HepG2 (cell line): ENCODE results near the gene ARHGAP30. TPM values are rescaled to one million over a fixed set of nuclear protein-coding genes. Genes with fewer than 3 reads are reported as not detected.

Source experiments
- CHD4 ChIP-seq: fragments of 200-600 bp; sonication (generic); IDR thresholded peaks from 2 replicates; pipeline ENCODE4 v1.7.0; 2017; ENCODE audit warnings: mild to moderate bottlenecking, low read length, borderline replicate concordance
- KLF12 ChIP-seq: sonication (generic); formaldehyde crosslinking; IDR thresholded peaks from 2 replicates; pipeline ENCODE4 v1.4.0; 2020; ENCODE audit warnings: missing genetic modification reagents, borderline replicate concordance
- MYC ChIP-seq: sonication (generic); formaldehyde crosslinking; IDR thresholded peaks from 2 replicates; pipeline ENCODE4 v1.9.0; 2021; ENCODE audit warnings: missing genetic modification reagents, borderline replicate concordance
- NAIF1 ChIP-seq: sonication (generic); formaldehyde crosslinking; IDR thresholded peaks from 2 replicates; pipeline ENCODE4 v1.5.0; 2020; ENCODE audit warnings: mild to moderate bottlenecking, missing genetic modification reagents, borderline replicate concordance
- RXRA ChIP-seq: sonication (generic); formaldehyde crosslinking; IDR thresholded peaks from 2 replicates; pipeline ENCODE4 v1.5.1; 2020; ENCODE audit warnings: missing genetic modification reagents
- SETDB1 ChIP-seq: sonication (generic); formaldehyde crosslinking; IDR thresholded peaks from 2 replicates; pipeline ENCODE4 v1.5.1; 2020; ENCODE audit warnings: missing genetic modification reagents, mild to moderate bottlenecking, borderline replicate concordance
- ZNF225 ChIP-seq: sonication (generic); formaldehyde crosslinking; IDR thresholded peaks from 2 replicates; pipeline ENCODE4 v1.4.0; 2020; ENCODE audit warnings: mild to moderate bottlenecking, missing genetic modification reagents
- ZNF3 ChIP-seq: IDR thresholded peaks from 2 replicates; pipeline ENCODE4 v1.7.0; 2017; ENCODE audit warnings: inconsistent platforms
- polyA plus RNA-seq, 8 experiments: library from polyadenylated mRNA; depleted of rRNA in 3 of 8; stranded (reverse) in 7 of 8; unstranded in 1 of 8; fragments of >200 nt; fragmentation: Illumina TruSeq in 4 of 8; extraction: Trizol in 4 of 8; gene quantifications; 2 replicates each; pipeline versions ENCODE4 v1.2.1 to v1.2.3, GENCODE V29; 2011 to 2016; ENCODE audit warnings: low read depth in 4 of 8, missing spikeins in 1 of 8, mixed read lengths in 1 of 8; ENCODE audit not compliant: insufficient read depth in 1 of 8
- total RNA-seq, 5 experiments: library from RNA; depleted of rRNA; stranded (reverse); fragments of >200 nt; fragmentation: Illumina TruSeq; extraction: Trizol; gene quantifications; 2 replicates each; pipeline ENCODE4 v1.2.3, GENCODE V29; 2016; ENCODE audit warnings: low read depth in 1 of 5
- TF ChIP-seq, protein P1 (sequence below): sonication (generic); formaldehyde crosslinking; IDR thresholded peaks from 2 replicates; pipeline ENCODE4 v1.5.1; 2020; ENCODE audit warnings: missing genetic modification reagents, mild to moderate bottlenecking, borderline replicate concordance
- TF ChIP-seq, protein P2 (sequence below): sonication (generic); IDR thresholded peaks from 2 replicates; pipeline ENCODE4 v1.6.1; 2016; ENCODE audit warnings: low read depth, borderline replicate concordance
- TF ChIP-seq, protein P3 (sequence below): sonication (generic); formaldehyde crosslinking; IDR thresholded peaks from 2 replicates; pipeline ENCODE4 v1.4.0; 2020; ENCODE audit warnings: missing genetic modification reagents
- TF ChIP-seq, protein P4 (sequence below): sonication (generic); formaldehyde crosslinking; IDR thresholded peaks from 2 replicates; pipeline ENCODE4 v1.8.1; 2023; ENCODE audit warnings: mild to moderate bottlenecking, inconsistent platforms, moderate library complexity, missing genetic modification reagents, borderline replicate concordance
- TF ChIP-seq, protein P5 (sequence below): sonication (generic); formaldehyde crosslinking; IDR thresholded peaks from 2 replicates; pipeline ENCODE4; 2020; ENCODE audit warnings: missing genetic modification reagents, mild to moderate bottlenecking, borderline replicate concordance

Gene ARHGAP30
- total and polyA plus RNA-seq, 2 of the 13 experiments (the other 11 are each of a cell fraction or from before 2014, with no cell fraction given), result 0.13 to 0.20 TPM

DNA sequence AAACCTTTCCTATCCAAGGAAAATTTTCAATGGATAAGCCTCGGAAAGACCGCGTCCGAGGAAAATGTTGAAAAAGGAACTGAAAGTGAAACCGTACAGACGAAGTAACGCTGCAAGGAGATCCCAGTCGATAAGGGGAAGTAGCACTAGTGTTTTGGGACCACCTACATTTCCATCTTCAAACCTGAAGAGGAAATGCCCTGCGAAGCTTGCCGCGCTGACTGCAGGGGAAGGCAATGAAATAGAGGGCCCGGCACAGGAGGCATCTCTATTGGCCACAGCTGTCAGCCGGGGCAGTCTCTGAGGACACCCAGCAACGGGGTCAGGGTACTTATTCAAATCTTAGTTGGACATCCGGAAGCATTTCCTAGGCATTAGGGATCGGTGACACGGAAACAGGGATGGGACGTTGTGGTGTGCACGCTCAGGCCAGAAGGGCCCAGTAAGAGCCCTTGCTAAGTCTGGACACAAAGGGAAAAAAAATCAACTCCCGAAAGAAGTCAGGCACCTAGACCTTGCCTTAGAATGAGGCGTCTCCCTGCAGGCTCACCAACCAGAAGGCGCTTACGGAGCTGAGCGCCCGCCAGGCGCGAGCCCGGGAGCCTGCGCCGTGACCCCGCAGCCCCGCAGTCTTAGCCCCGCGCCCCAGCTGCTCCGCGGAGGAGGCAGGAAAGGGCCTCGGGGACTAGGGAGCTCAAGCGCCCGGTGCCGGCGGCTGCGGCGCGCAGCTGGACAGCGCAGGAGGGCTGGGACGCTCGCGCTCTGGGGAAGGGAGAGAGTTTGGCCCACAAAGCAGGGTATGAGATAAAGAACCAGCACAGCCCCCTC, 24.6 kb downstream of the ARHGAP30 start (continued):
- TF ChIP-seq KLF12, result peak; percentile 58; the same call in 1 of the 2 replicates
- TF ChIP-seq, protein P1, sequence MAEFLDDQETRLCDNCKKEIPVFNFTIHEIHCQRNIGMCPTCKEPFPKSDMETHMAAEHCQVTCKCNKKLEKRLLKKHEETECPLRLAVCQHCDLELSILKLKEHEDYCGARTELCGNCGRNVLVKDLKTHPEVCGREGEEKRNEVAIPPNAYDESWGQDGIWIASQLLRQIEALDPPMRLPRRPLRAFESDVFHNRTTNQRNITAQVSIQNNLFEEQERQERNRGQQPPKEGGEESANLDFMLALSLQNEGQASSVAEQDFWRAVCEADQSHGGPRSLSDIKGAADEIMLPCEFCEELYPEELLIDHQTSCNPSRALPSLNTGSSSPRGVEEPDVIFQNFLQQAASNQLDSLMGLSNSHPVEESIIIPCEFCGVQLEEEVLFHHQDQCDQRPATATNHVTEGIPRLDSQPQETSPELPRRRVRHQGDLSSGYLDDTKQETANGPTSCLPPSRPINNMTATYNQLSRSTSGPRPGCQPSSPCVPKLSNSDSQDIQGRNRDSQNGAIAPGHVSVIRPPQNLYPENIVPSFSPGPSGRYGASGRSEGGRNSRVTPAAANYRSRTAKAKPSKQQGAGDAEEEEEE (CRISPR knock-in tag), result no peak
- no peak for TF ChIP-seq MYC (CRISPR knock-in tag)
- TF ChIP-seq NAIF1, result peak; percentile 46; the same call in 1 of the 2 replicates
- TF ChIP-seq, protein P2, sequence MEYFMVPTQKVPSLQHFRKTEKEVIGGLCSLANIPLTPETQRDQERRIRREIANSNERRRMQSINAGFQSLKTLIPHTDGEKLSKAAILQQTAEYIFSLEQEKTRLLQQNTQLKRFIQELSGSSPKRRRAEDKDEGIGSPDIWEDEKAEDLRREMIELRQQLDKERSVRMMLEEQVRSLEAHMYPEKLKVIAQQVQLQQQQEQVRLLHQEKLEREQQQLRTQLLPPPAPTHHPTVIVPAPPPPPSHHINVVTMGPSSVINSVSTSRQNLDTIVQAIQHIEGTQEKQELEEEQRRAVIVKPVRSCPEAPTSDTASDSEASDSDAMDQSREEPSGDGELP, result peak; percentile 92
- no peak for TF ChIP-seq ZNF3 (CRISPR knock-in tag)
- TF ChIP-seq, protein P3, sequence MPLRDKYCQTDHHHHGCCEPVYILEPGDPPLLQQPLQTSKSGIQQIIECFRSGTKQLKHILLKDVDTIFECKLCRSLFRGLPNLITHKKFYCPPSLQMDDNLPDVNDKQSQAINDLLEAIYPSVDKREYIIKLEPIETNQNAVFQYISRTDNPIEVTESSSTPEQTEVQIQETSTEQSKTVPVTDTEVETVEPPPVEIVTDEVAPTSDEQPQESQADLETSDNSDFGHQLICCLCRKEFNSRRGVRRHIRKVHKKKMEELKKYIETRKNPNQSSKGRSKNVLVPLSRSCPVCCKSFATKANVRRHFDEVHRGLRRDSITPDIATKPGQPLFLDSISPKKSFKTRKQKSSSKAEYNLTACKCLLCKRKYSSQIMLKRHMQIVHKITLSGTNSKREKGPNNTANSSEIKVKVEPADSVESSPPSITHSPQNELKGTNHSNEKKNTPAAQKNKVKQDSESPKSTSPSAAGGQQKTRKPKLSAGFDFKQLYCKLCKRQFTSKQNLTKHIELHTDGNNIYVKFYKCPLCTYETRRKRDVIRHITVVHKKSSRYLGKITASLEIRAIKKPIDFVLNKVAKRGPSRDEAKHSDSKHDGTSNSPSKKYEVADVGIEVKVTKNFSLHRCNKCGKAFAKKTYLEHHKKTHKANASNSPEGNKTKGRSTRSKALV, result 0 out of 2 replicates have a peak, but pooled peaks have one; percentile 39
- TF ChIP-seq, protein P4, sequence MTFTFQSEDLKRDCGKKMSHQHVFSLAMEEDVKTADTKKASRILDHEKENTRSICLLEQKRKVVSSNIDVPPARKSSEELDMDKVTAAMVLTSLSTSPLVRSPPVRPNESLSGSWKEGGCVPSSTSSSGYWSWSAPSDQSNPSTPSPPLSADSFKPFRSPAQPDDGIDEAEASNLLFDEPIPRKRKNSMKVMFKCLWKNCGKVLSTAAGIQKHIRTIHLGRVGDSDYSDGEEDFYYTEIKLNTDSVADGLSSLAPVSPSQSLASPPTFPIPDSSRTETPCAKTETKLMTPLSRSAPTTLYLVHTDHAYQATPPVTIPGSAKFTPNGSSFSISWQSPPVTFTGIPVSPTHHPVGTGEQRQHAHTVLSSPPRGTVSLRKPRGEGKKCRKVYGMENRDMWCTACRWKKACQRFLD, result no peak
- TF ChIP-seq RXRA, result 0 out of 2 replicates have a peak, but pooled peaks have one; percentile 18
- TF ChIP-seq, protein P5, sequence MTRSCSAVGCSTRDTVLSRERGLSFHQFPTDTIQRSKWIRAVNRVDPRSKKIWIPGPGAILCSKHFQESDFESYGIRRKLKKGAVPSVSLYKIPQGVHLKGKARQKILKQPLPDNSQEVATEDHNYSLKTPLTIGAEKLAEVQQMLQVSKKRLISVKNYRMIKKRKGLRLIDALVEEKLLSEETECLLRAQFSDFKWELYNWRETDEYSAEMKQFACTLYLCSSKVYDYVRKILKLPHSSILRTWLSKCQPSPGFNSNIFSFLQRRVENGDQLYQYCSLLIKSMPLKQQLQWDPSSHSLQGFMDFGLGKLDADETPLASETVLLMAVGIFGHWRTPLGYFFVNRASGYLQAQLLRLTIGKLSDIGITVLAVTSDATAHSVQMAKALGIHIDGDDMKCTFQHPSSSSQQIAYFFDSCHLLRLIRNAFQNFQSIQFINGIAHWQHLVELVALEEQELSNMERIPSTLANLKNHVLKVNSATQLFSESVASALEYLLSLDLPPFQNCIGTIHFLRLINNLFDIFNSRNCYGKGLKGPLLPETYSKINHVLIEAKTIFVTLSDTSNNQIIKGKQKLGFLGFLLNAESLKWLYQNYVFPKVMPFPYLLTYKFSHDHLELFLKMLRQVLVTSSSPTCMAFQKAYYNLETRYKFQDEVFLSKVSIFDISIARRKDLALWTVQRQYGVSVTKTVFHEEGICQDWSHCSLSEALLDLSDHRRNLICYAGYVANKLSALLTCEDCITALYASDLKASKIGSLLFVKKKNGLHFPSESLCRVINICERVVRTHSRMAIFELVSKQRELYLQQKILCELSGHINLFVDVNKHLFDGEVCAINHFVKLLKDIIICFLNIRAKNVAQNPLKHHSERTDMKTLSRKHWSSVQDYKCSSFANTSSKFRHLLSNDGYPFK, result no peak
- TF ChIP-seq CHD4, result no peak
- TF ChIP-seq ZNF225 (CRISPR knock-in tag), result no peak
- TF ChIP-seq SETDB1 (CRISPR knock-in tag), result no peak
